GM15510 (cell line): ENCODE measurements around the gene ARL8A.

ENCODE experiments used
- POLR2A ChIP-seq: IDR thresholded peaks from 3 replicates; pipeline ENCODE4 v1.6.1; 2011; ENCODE audit warnings: borderline replicate concordance; ENCODE audit not compliant: insufficient read length; ENCODE audit errors: extremely low read depth

The ARL8A gene

GRCh38 chr1:202101184-202101583 is 43.4 kb downstream of the ARL8A start:
- no peak for TF ChIP-seq POLR2A

DNA sequence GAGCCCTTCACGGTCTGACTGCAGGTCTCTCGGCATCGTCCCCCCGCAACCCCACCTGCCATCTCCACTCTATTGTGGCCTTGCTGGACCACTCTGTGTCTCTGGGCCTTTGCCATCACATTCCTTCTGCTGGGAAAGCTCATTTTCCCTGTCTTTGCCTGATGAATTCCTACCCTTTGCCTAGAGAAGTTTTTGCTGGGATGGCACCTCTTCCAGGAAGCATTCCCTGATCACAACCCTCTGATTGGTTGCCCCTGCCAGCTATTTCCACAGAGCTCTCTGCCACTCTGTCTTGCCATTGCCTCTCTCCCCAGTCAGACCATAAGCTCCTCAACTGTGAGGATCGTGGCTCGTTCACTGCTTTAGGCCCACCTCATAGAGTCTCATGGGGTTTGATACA is 50.7 kb downstream of the ARL8A start:
- no peak for TF ChIP-seq POLR2A

DNA sequence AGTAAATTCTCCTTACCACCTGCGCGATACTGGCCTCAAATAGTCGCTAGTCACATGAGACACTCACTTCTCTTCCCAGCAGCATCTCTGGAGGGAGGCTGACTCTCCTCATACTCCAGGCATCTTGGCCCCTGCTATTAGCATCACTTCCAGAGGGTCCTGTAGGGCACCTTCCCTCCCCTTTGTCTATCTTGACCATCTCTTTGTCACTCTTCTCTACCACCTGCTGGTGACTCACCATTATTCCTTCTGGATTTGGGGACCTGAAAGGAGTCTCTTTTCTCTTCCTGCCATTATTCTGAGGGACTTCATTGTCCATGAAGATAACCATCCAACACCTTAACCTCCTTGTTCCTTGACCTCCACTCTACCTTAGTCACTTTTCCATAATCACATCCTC is 53.5 kb downstream of the ARL8A start:
- no peak for TF ChIP-seq POLR2A

DNA sequence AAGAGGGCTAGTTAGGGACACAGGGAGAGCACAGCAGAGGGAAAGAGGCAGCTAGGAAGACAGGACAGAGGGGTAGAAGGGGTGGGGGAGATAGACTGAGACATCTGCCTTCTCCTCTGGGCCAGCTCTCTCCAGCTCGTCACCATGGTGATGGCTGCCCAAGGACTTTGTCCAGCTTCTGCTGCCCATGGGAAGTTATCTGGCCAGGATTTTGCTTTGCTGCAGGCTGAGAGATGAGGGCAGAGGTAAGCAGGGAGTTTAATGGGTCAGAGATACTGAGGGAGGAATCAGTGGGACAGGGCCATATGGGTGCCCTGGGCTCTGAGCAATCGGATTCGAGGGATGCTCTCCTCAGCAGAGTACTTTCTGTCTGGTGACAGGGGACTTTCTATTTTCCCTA is 56.3 kb downstream of the ARL8A start:
- no peak for TF ChIP-seq POLR2A

DNA sequence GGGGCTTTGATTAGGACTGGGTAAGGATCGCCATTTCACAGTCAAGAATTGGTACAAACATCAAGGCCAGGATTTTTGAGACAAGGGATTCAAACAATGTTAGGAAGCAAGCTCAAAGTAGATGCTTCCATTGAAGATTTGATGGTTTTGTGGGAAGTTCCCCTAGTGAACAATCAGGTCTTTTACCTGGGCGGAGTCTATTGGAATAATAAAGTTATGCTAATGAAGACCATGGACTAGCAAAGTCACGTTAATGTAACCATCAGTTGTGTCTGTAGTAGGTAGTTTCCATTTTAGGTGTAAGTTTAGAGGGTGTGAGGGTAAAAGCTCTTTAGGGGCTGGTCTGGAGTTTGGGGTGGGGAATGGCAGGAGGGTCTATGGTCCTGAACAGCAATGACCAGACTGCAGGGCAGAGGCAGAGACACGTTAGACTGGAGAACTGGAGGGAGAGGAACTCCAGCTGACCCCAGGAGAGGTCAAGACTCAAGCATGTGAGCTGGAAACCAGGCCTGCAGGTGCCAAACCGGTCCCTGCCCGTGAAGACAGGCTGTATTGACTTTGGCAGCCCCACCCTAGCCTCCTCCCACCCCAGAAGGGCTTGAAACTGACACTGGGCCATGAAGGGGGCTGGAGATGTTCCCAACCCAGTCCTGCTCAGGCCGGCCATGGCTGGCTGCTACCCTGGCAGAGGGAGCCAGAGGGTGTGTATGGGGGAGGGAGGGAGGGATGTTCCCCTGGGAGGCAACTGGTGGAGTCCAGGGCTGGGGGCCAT is 57.8 kb downstream of the ARL8A start:
- TF ChIP-seq POLR2A, result no peak

- no peak for TF ChIP-seq POLR2A
Observed at GRCh38 chr1:202085682-202086373, 58.7 kb downstream of the ARL8A start.

- no peak for TF ChIP-seq POLR2A
Observed at GRCh38 chr1:202084791-202085681, 59.5 kb downstream of the ARL8A start.
